ENCODE measurements around the gene LGALS3BP. TPM values are rescaled to one million over a fixed set of nuclear protein-coding genes. Genes with fewer than 3 reads are reported as not detected.

LGALS3BP gene
- total RNA-seq, 1 donor from 2014 or later = 78.5 TPM

DNA sequence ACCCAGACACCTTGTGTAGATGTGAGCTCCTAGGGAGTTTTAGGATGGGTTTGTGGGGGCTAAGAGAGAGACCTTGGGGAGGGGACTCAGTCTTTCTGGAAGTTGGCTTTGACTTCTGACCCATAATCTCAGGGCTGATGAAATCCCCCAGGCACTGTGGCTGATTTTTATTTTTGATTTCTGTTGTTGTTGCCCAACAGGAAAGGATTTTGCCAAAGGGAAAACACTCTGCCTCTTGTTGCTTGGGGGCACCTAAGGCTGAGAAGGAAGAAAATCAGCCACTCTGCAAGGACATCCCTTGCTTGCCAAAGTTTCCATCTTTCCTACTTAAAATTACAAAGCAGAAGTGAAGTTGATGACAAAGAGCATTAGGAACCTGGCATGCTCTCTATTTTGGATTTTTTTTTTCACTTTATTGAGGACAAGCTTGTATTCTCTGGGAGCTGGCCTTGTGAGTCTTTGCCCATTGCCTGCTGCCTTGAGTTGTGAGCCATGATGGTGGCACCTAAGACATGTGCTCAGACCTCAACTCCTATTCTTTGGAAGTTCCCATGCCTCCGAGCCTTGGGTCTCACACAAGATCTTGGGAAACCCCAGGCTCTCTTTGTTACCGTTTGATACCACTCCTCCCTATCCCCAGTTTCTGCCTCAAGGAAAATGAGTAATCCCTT, 41.0 kb upstream of the LGALS3BP start:
- Mint-ChIP-seq H3K27me3 (ENCODE audit: insufficient read depth) (peaks cover 51% of the 10 kb centered on the region), H3K36me3 (ENCODE audit: low read depth) (peaks cover 2% of the 10 kb centered on the region), H3K4me1 (ENCODE audit: low read depth) (peaks cover 4% of the 10 kb centered on the region), H3K27ac (no peak overlapping the region), H3K4me3 (no peak overlapping the region), H3K9me3 (no peaks in the 10 kb centered on the region)
- intact Hi-C loops (cut with micrococcal nuclease) = no loop called here
- DNase-seq (ENCODE audit: low spot score) = no peak

DNA sequence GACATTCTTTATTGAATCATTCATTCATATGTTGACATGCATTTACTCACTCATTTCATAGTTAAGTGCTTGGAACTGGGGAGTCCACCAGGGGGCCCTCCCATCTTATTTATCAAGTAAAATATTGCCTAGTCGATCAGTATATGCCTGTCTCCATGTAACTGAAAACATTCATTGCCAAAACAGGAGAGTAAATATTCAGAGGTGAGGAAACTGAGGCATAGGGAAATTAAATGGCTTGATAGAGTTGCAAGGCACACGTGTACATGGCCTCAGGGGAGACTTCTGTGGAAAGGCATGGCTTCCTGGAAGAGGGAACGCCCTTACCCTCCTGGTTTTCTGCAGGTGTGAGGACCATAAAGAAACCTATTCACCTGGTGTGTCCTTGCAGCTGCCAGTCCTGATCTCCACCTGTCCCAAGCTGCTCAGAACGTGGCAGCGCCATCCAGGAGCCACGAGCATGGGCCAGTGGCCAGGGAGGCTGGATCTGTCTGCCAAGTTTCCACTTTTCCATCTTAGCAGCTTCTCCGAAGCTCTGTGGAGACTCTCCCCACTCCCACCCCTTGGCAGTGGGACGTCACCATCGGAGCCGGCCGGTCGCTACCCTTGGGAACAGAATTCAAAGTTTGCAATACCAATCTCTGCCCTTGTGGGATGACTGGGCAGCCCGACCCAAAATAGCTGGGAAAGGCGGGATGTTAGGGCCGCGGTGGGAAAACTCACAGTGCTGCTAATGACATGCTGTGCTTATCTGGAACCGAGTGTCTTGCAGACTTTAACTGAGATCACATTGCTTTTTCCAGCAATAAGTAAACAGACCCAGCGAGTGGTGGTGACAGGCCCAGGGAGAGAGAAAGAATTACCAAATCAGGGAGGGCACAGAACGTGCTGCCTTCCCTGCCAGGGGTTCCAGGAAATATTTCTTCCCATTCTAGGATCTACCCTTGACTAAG, 40.2 kb upstream of the LGALS3BP start:
- peaks cover 45% of the 10 kb centered on the region for H3K27me3 Mint-ChIP-seq (ENCODE audit: insufficient read depth)
- H3K27ac Mint-ChIP-seq = no peak overlapping the region
- peaks cover 4% of the 10 kb centered on the region for H3K4me1 Mint-ChIP-seq (ENCODE audit: low read depth)
- no peaks in the 10 kb centered on the region for H3K9me3 Mint-ChIP-seq
- H3K4me3 Mint-ChIP-seq = no peak overlapping the region
- intact Hi-C loops (cut with micrococcal nuclease) = loop anchor here (1.0 kb wide), 1 partner anchor 372 kb away; no protein-coding TSS in a partner anchor
- no peak for DNase-seq (ENCODE audit: low spot score)
- H3K36me3 Mint-ChIP-seq (ENCODE audit: low read depth) = peaks cover 2% of the 10 kb centered on the region

DNA sequence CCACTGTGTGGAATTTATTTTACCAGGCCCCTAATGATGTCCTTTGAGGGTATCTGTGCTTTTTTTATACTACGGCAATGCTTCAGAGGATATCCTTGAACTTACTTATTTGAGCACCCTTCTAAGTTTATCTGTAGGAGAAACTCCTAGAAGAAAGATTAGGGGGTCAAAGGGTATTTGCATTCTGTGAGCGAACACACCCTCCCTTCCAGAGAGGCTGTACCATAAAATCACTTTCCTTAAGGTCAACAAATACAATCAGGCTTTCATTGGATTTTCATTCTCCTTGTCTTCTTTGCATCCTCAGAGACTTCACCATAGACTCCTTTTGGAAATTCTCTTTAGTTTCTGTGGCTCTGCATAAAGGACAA, 39.5 kb upstream of the LGALS3BP start:
- Mint-ChIP-seq H3K4me1 (ENCODE audit: low read depth) (peaks cover 3% of the 10 kb centered on the region), H3K4me3 (no peak overlapping the region), H3K27ac (no peak overlapping the region), H3K36me3 (ENCODE audit: low read depth) (peaks cover 2% of the 10 kb centered on the region), H3K9me3 (peaks cover under 1% of the 10 kb centered on the region), H3K27me3 (ENCODE audit: insufficient read depth) (peaks cover 41% of the 10 kb centered on the region)
- no peak for DNase-seq (ENCODE audit: low spot score)
- intact Hi-C loops (cut with micrococcal nuclease) = loop anchor here (1.0 kb wide), 1 partner anchor 373 kb away; no protein-coding TSS in a partner anchor

- no peak for DNase-seq (ENCODE audit: low spot score)
- Mint-ChIP-seq H3K4me1 (ENCODE audit: low read depth) (no peaks in the 10 kb centered on the region), H3K27ac (no peak overlapping the region), H3K27me3 (ENCODE audit: insufficient read depth) (peaks cover 37% of the 10 kb centered on the region), H3K9me3 (peaks cover 5% of the 10 kb centered on the region), H3K36me3 (ENCODE audit: low read depth) (peaks cover 2% of the 10 kb centered on the region), H3K4me3 (no peak overlapping the region)
- intact Hi-C loops (cut with micrococcal nuclease) = no loop called here
These were observed 38.6 kb upstream of the LGALS3BP start for GRCh38 chr17:79018370-79018695.

DNA sequence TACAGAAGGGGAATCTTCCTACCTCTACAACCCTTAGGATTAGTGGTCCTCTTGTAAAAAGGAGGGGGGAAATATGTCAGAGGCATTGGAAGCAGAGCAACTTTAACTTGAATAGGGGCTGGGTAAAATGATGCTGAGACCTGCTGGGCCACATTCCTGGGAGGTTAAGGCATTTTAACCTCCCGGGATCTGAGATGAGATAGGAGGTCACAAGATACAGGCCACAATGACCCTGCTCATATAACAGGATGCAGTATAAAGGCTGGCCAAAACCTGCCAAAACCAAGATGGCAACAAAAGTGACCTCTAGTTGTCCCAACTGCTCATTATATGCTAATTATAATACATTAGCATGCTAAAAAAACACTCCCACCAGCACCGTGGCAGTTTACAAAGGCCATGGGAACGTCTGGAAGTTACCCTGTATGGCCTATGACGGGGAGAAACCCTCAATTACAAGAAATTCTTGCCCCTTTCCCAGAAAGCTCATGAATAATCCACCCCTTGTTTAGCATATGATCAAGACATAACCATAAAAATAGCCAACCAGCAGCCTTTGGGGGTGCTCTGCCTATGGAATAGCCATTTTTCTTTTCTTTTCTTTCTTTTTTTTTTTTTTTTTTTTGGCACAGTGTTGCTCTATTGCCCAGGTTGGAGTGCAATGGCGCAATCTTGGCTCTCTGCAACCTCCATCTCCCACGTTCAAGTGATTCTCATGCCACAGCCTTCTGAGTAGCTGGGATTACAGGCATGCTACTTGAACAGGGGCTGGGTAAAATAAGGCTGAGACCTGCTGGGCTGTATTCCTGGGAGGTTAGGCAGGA, 38.0 kb upstream of the LGALS3BP start:
- Mint-ChIP-seq H3K27me3 (ENCODE audit: insufficient read depth) (peaks cover 31% of the 10 kb centered on the region), H3K4me1 (ENCODE audit: low read depth) (no peaks in the 10 kb centered on the region), H3K27ac (no peak overlapping the region), H3K9me3 (peaks cover 5% of the 10 kb centered on the region), H3K36me3 (ENCODE audit: low read depth) (peaks cover 2% of the 10 kb centered on the region), H3K4me3 (no peak overlapping the region)
- intact Hi-C loops (cut with micrococcal nuclease) = no loop called here
- DNase-seq (ENCODE audit: low spot score) = no peak

DNA sequence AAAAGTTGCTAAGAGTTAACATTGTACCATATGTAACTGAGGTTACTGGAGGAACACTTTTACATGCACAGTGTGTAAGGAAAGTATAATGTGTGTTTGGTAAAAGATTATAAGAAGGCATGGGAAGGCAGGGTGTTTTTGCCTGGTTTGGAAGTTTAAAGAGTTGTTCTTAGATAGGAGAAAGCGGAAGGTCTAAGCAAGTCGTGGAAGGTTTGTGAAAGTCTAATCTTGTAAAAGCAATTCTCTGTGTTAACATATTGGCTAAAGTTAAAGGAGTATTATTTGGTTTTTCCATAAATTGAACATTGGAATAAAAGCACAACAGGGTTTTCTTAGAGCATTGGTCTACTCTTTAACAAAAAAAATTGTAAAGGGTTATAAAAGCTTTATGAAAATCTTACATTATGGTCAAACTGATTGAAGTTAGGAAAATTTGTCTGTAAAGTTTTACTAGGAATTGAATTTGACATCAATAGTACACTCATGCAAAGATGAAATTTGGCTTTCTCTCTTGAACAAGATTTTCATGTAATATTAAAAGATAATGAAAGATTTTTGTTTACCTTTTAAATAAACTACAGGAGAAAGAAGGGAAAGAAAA, 34.5 kb upstream of the LGALS3BP start:
- peaks cover 15% of the 10 kb centered on the region for H3K27me3 Mint-ChIP-seq (ENCODE audit: insufficient read depth)
- peaks cover 15% of the 10 kb centered on the region for H3K4me1 Mint-ChIP-seq (ENCODE audit: low read depth)
- H3K36me3 Mint-ChIP-seq (ENCODE audit: low read depth) = peaks cover 2% of the 10 kb centered on the region
- intact Hi-C loops (cut with micrococcal nuclease) = loop anchor here (5.0 kb wide), 1 partner anchor 58 kb away; the partner anchor contains the start of gene ENGASE
- H3K4me3 Mint-ChIP-seq = no peak overlapping the region
- H3K27ac Mint-ChIP-seq = no peak overlapping the region
- H3K9me3 Mint-ChIP-seq = peaks cover 5% of the 10 kb centered on the region
- no peak for DNase-seq (ENCODE audit: low spot score)

DNA sequence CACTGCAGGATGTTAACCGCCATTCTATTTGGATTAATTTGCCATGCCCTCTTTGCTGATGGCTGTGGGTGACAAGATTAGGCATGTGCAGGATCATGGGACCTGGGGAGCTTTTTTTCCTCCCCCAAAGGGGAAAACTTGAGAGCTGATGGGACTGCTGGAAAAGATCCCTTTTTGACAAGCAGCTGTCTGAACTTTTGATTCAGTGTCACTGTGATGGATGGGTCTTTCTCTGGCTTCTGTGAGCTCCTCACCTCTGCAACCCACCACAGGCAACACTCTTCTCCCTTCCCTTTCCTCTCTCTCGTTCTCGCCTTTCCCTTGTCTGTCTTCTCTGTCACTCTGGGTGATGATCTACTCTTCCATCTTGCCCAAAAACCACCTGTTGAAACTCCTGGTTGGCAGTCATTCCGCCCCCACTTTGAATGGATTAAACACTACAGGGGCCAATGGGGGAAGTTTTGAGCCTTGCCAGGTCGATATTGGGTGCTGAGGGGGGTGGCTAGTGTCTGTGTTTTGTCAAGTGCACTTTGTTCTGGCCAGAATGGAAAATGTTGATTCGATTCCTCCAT, 32.9 kb upstream of the LGALS3BP start:
- H3K27me3 Mint-ChIP-seq (ENCODE audit: insufficient read depth) = peaks cover 11% of the 10 kb centered on the region
- H3K4me3 Mint-ChIP-seq = peak overlapping the region; percentile 28
- H3K4me1 Mint-ChIP-seq (ENCODE audit: low read depth) = peaks cover 29% of the 10 kb centered on the region
- intact Hi-C loops (cut with micrococcal nuclease) = loop anchor here (5.0 kb wide), 1 partner anchor 60 kb away; the partner anchor contains the start of gene ENGASE
- H3K27ac Mint-ChIP-seq = no peak overlapping the region
- no peak for DNase-seq (ENCODE audit: low spot score)
- peaks cover 8% of the 10 kb centered on the region for H3K36me3 Mint-ChIP-seq (ENCODE audit: low read depth)
- peaks cover 5% of the 10 kb centered on the region for H3K9me3 Mint-ChIP-seq

- intact Hi-C loops (cut with micrococcal nuclease) = loop anchor here (5.0 kb wide), 1 partner anchor 61 kb away; the partner anchor contains the start of gene ENGASE
- Mint-ChIP-seq H3K4me1 (ENCODE audit: low read depth) (peaks cover 40% of the 10 kb centered on the region), H3K36me3 (ENCODE audit: low read depth) (peaks cover 9% of the 10 kb centered on the region), H3K27ac (no peak overlapping the region), H3K4me3 (no peak overlapping the region), H3K27me3 (ENCODE audit: insufficient read depth) (peaks cover 8% of the 10 kb centered on the region), H3K9me3 (peaks cover 5% of the 10 kb centered on the region)
- DNase-seq (ENCODE audit: low spot score) = no peak
These were observed 31.9 kb upstream of the LGALS3BP start for GRCh38 chr17:79011451-79012147.

- Mint-ChIP-seq H3K36me3 (ENCODE audit: low read depth) (peaks cover 12% of the 10 kb centered on the region), H3K27me3 (ENCODE audit: insufficient read depth) (peaks cover 8% of the 10 kb centered on the region)
These were observed 30.6 kb upstream of the LGALS3BP start for GRCh38 chr17:79010304-79010646.

GRCh38 chr17:79009397-79010303, 29.9 kb upstream of the LGALS3BP start, which contains the start of gene CANT1:
TSS of gene CANT1 (minus strand) at chr17:79009764. CDS start at chr17:78997622, 12,142 bp downstream.
- DNase-seq (ENCODE audit: low spot score) = peak; percentile 88
- H3K4me3 Mint-ChIP-seq = peak within 1 kb of the TSS; percentile 91
- H3K27me3 Mint-ChIP-seq (ENCODE audit: insufficient read depth) = peaks cover 8% of the 10 kb centered on the region
- peaks cover 52% of the 10 kb centered on the region for H3K4me1 Mint-ChIP-seq (ENCODE audit: low read depth)
- H3K36me3 Mint-ChIP-seq (ENCODE audit: low read depth) = peaks cover 12% of the 10 kb centered on the region
- H3K9me3 Mint-ChIP-seq = peaks cover 5% of the 10 kb centered on the region
- intact Hi-C loops (cut with micrococcal nuclease) = loop anchor here (1.0 to 5.0 kb wide), 4 partner anchors 63 to 1547 kb away; partner anchors contain the start of gene ENGASE
- H3K27ac Mint-ChIP-seq = peak within 1 kb of the TSS; percentile 93

More at GRCh38 chr17:79010304-79010646, 30.6 kb upstream of the LGALS3BP start:
- DNase-seq (ENCODE audit: low spot score) = no peak
- Mint-ChIP-seq H3K4me3 (peak overlapping the region; percentile 84), H3K4me1 (ENCODE audit: low read depth) (peaks cover 52% of the 10 kb centered on the region), H3K27ac (peak overlapping the region; percentile 91), H3K9me3 (peaks cover 5% of the 10 kb centered on the region)
- intact Hi-C loops (cut with micrococcal nuclease) = loop anchor here (5.0 kb wide), 1 partner anchor 62 kb away; the partner anchor contains the start of gene ENGASE

Measured in activated T-helper 1 cell treated with anti-CD3 and anti-CD28 coated beads, Interleukin-12 subunit alpha, Interleukin-12 subunit beta, Interleukin-2, Interleukin-4 antibody, amounts not matched to agents 30 ng/mL and 10 ng/mL and 1 ng/mL, durations not matched to agents 14 hours and 24 hours and 36 hours (primary cell).